Activated naive CD4-positive, alpha-beta T cell treated with anti-CD3 and anti-CD28 coated beads, Interleukin-2, amount 50 U/mL, for 24 hours (primary cell): Measurements from ENCODE around the gene MYBPC3.

Experiments
- H3K27ac Mint-ChIP-seq: one replicate; pipeline ENCODE4 v1.8.0; 2021; ENCODE audit warnings: mild to moderate bottlenecking, mixed read lengths
- H3K27me3 Mint-ChIP-seq: one replicate; pipeline ENCODE4 v1.8.0; 2021; ENCODE audit warnings: mixed read lengths
- H3K36me3 Mint-ChIP-seq: one replicate; pipeline ENCODE4 v1.8.0; 2021; ENCODE audit warnings: mixed read lengths
- H3K4me1 Mint-ChIP-seq: one replicate; pipeline ENCODE4 v1.8.0; 2021; ENCODE audit warnings: mixed read lengths
- H3K4me3 Mint-ChIP-seq: one replicate; pipeline ENCODE4 v1.8.0; 2021; ENCODE audit warnings: mild to moderate bottlenecking, mixed read lengths
- H3K9me3 Mint-ChIP-seq: one replicate; pipeline ENCODE4 v1.8.0; 2021; ENCODE audit warnings: mixed read lengths

The MYBPC3 gene

DNA sequence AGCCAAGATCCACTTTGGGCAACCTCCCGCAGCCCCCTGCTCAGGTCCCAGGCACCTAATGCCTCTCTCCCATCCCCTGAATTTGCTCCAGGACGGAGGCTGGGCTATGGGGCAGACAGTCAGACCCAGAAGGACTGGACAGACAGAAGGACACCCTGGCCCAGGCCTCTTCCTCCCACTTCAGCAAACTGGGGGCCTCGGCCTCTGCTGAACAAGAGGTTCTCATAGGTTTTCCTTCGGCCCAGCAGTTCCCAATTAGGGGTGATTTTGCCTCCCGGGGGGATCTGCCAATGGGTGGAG, 22.2 kb upstream of the MYBPC3 start:
- no peaks in the 10 kb centered on the region for H3K9me3 Mint-ChIP-seq

DNA sequence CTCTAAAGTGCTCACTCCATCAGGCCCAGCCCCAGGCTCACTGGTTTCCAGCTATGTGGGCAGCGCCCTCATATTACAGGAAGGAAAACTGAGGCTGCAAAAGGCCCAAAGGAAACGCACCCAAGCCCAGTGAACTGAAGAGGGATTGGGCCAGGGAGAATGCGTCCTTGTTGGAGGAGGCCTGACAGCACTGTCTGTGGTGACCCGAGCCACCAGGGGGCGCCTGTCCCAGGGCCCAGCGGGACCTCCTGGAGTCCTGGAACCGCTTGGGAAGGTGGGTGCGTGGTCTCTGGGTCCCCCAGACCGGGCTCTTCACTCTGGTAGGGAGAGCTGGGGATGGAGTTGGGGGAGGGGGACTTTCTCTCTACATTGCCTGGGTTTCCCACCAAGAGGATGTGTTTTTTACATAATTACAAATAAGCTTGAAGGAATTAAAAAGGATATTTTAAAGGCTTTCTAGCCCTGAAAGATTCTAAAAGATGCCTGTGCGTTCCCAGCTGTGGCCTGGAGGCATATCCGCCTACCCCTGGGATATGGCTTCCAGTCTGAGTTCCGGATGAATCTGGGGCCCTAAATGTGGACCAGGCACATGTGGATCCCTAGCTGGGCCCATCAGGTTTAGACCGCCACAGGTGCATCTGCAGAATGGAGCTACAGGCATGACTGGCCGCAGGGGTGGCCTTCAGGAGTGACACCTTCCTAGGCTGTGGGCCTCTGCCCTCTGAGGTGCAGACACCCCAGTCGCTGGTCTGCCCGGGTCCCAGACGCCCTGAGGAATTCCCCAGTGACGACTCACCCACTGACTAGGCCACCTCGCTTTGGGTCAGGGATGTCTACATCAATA, 21.6 kb upstream of the MYBPC3 start:
- Mint-ChIP-seq H3K36me3 (no peaks in the 10 kb centered on the region), H3K27me3 (no peaks in the 10 kb centered on the region), H3K4me1 (peaks cover 24% of the 10 kb centered on the region), H3K27ac (no peak overlapping the region), H3K9me3 (no peaks in the 10 kb centered on the region), H3K4me3 (no peak overlapping the region)

More for the DNA sequence above, 22.2 kb upstream of the MYBPC3 start:
- Mint-ChIP-seq H3K36me3 (no peaks in the 10 kb centered on the region), H3K4me3 (no peak overlapping the region), H3K27ac (no peak overlapping the region), H3K27me3 (no peaks in the 10 kb centered on the region), H3K4me1 (peaks cover 18% of the 10 kb centered on the region)

DNA sequence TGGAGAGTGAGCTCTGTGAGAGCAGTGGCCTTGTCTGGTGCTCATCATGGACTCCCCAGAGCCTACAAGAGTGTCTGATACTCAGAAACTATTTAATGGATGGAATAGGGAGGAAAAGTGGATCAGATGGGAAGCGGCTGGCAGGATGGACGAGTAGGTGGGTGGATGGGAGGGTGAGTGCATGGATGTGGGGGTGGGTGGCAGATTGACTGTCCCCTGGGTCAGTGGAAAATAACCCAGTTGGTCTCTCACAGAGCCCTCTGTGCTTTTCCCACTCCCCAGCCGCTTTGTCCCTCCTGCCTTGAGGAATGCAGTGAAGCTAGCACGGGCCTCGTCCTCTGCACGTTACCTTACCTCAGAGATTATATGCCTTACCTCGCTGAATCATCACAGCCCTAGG, 19.9 kb upstream of the MYBPC3 start:
- Mint-ChIP-seq H3K9me3 (no peaks in the 10 kb centered on the region), H3K27me3 (no peaks in the 10 kb centered on the region), H3K27ac (no peak overlapping the region), H3K4me3 (no peak overlapping the region), H3K4me1 (peaks cover 30% of the 10 kb centered on the region), H3K36me3 (no peaks in the 10 kb centered on the region)

- no peaks in the 10 kb centered on the region for H3K36me3 Mint-ChIP-seq
- no peak overlapping the region for H3K4me3 Mint-ChIP-seq
- peaks cover 26% of the 10 kb centered on the region for H3K4me1 Mint-ChIP-seq
- H3K27ac Mint-ChIP-seq, result peak overlapping the region; percentile 82
- no peaks in the 10 kb centered on the region for H3K27me3 Mint-ChIP-seq
- H3K9me3 Mint-ChIP-seq, result no peaks in the 10 kb centered on the region
Observed at GRCh38 chr11:47369676-47370075, 17.2 kb upstream of the MYBPC3 start.

DNA sequence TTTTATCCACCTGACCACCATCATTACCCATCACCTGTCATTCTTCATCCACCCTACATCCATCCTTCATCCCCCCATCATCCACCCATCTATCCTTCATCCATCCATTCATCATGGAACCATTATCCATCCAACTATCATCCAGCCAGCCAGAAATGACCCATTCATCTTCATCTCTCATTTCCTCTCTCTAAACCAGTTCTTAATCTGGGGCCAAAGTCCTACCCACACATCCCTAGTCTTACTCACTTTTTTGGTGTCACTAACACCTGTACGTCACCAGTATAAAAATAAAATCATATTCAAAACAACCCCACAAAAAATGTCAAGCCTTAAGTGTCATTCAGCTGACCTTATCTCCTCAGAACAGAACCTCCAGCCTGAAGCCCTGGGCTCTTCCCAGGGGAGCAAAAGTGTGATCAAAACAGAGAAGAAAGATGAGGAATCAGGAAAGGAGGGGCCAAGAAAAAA, 13.6 kb upstream of the MYBPC3 start:
- Mint-ChIP-seq H3K4me3 (no peak overlapping the region), H3K9me3 (no peaks in the 10 kb centered on the region), H3K36me3 (no peaks in the 10 kb centered on the region), H3K27me3 (no peaks in the 10 kb centered on the region), H3K27ac (no peak overlapping the region), H3K4me1 (peaks cover 26% of the 10 kb centered on the region)

DNA sequence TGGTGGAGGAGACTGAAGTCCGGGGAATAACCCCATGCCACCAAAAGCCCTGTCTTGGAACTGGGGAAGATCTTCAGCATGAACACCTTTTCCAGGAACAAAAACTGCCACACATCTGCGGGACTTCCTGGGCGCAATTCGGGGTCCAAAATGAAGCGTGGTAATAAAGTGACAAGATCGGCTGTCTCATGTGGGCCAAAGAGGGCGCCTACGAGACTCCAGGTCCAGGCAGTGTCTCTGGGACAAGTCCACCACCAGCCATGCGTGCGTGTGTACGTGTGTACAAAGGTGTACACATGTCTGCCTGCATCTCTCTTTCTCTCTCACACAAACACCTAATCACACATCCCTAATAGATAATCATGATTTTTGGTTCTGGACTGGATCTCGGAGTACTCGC, 8.9 kb upstream of the MYBPC3 start:
- no peak overlapping the region for H3K27ac Mint-ChIP-seq
- no peaks in the 10 kb centered on the region for H3K27me3 Mint-ChIP-seq
- H3K4me3 Mint-ChIP-seq, result no peak overlapping the region
- H3K4me1 Mint-ChIP-seq, result peaks cover 18% of the 10 kb centered on the region
- H3K36me3 Mint-ChIP-seq, result no peaks in the 10 kb centered on the region
- H3K9me3 Mint-ChIP-seq, result no peaks in the 10 kb centered on the region

DNA sequence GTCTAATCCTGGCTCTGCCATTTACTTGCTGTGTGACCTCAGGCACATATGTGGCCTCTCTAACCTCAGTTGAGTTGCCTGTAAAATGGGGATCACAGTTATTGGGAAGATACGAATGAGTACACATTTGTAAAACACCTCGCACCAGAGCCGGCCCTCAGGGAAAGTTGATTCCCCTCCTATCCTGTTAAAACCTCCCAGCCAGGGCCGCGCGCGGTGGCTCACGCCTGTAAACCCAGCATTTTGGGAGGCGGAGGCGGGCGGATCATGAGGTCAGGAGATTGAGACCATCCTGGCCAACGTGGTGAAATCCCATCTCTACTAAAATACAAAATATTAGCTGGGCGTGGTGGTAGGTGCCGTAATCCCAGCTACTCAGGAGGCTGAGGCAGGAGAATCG, 7.8 kb upstream of the MYBPC3 start:
- Mint-ChIP-seq H3K4me1 (peaks cover 18% of the 10 kb centered on the region), H3K27me3 (no peaks in the 10 kb centered on the region), H3K4me3 (no peak overlapping the region), H3K27ac (no peak overlapping the region), H3K9me3 (no peaks in the 10 kb centered on the region), H3K36me3 (no peaks in the 10 kb centered on the region)

GRCh38 chr11:47359586-47359985, 7.1 kb upstream of the MYBPC3 start:
- H3K4me1 Mint-ChIP-seq, result peaks cover 18% of the 10 kb centered on the region
- no peaks in the 10 kb centered on the region for H3K36me3 Mint-ChIP-seq
- H3K27me3 Mint-ChIP-seq, result no peaks in the 10 kb centered on the region
- H3K4me3 Mint-ChIP-seq, result no peak overlapping the region
- H3K27ac Mint-ChIP-seq, result peak overlapping the region; percentile 47
- H3K9me3 Mint-ChIP-seq, result no peaks in the 10 kb centered on the region

DNA sequence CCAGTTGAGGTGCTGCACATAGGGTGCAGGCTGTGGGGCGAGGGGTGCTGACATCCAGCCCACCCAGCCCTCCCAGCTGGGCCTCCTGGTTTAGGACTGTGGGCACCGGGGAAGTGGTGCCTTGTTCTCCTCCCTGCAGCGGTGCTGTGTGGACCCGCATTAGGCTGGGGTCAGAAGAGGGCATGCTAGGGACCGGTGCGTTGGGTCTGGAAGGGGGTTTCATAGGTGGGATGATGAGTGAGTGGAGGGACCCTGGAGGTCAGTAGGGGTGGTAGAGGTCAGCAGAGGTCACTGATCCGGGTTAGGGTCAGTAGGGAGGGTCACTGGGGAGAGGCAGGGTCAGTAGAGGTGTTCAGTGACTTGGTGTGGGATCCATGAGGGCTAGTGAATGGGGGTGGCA, 6.7 kb upstream of the MYBPC3 start:
- Mint-ChIP-seq H3K27me3 (no peaks in the 10 kb centered on the region), H3K9me3 (no peaks in the 10 kb centered on the region), H3K36me3 (no peaks in the 10 kb centered on the region), H3K4me1 (peaks cover 18% of the 10 kb centered on the region), H3K4me3 (no peak overlapping the region), H3K27ac (no peak overlapping the region)

DNA sequence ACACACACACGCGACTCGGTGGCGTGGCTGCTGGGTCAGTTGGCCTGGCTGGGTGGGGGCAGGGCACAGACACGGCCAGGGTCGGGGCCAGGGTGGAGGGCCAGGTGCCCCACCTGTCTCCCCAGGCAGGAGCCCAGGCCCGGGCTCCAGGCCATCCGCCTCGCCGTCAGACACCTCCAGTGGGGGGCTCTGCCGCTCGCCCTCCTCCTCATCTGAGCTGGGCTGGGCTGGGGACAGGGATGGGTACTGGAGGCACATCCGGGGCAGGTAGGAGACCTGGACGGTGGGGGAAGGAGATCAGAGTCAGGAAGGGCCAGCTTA, 6.2 kb upstream of the MYBPC3 start:
- H3K36me3 Mint-ChIP-seq, result no peaks in the 10 kb centered on the region
- no peak overlapping the region for H3K4me3 Mint-ChIP-seq
- H3K4me1 Mint-ChIP-seq, result peaks cover 18% of the 10 kb centered on the region
- H3K27me3 Mint-ChIP-seq, result no peaks in the 10 kb centered on the region
- no peak overlapping the region for H3K27ac Mint-ChIP-seq
- no peaks in the 10 kb centered on the region for H3K9me3 Mint-ChIP-seq

GRCh38 chr11:47357985-47358730, 5.7 kb upstream of the MYBPC3 start:
- Mint-ChIP-seq H3K36me3 (no peaks in the 10 kb centered on the region), H3K4me1 (peaks cover 18% of the 10 kb centered on the region), H3K27ac (no peak overlapping the region), H3K4me3 (no peak overlapping the region), H3K9me3 (no peaks in the 10 kb centered on the region), H3K27me3 (no peaks in the 10 kb centered on the region)

DNA sequence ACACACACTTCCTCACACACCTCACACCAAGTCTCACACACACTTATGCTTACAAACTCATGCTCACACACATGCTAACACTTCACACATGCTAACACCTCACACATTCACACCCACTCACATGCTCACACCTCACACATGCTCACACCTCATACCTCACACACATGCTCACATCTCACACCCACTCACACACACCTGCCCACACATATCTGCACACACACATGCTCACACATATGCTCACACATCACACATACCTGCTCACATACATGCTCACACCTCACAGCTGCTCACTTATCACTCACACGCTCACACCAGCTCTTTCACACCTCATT, 4.5 kb upstream of the MYBPC3 start:
- no peaks in the 10 kb centered on the region for H3K27me3 Mint-ChIP-seq
- H3K36me3 Mint-ChIP-seq, result no peaks in the 10 kb centered on the region
- no peaks in the 10 kb centered on the region for H3K9me3 Mint-ChIP-seq
- H3K4me1 Mint-ChIP-seq, result peaks cover 18% of the 10 kb centered on the region
- no peak overlapping the region for H3K4me3 Mint-ChIP-seq
- H3K27ac Mint-ChIP-seq, result no peak overlapping the region

DNA sequence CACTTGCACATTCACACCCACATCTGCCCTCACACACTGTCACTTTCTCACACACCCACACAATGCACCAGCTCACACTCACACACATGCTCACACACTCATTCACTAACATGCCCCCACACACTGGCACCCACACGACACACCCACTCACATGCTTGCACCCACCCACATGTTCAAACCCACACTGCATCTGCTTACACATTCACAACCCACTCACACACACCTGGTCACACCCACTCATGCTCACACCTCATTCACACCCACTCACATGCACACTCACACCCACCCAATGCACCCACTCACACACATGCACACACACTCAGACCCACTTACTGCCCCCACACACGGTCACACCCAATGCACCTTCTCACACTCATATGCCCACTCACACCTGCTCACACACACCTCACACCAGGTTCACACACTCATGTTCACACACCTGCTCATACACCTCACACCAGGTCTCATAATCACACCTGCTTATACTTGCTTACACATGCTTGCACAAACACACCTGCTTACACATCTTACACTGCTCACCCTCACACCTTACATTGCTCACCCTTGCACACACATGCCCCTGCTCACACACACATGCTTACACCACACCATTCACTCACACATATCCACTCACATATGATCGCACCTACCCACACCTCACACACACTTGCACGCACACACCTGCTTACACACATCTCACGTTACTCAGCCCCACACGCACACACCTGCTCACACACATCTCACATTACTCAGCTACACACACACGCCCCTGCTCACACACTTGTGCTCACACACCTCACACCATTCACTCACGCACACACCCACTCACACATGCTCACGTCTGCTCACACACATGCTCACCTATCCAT, 3.9 kb upstream of the MYBPC3 start:
- Mint-ChIP-seq H3K9me3 (no peaks in the 10 kb centered on the region), H3K27ac (no peak overlapping the region), H3K4me3 (no peak overlapping the region), H3K36me3 (no peaks in the 10 kb centered on the region), H3K4me1 (peaks cover 13% of the 10 kb centered on the region), H3K27me3 (no peaks in the 10 kb centered on the region)

DNA sequence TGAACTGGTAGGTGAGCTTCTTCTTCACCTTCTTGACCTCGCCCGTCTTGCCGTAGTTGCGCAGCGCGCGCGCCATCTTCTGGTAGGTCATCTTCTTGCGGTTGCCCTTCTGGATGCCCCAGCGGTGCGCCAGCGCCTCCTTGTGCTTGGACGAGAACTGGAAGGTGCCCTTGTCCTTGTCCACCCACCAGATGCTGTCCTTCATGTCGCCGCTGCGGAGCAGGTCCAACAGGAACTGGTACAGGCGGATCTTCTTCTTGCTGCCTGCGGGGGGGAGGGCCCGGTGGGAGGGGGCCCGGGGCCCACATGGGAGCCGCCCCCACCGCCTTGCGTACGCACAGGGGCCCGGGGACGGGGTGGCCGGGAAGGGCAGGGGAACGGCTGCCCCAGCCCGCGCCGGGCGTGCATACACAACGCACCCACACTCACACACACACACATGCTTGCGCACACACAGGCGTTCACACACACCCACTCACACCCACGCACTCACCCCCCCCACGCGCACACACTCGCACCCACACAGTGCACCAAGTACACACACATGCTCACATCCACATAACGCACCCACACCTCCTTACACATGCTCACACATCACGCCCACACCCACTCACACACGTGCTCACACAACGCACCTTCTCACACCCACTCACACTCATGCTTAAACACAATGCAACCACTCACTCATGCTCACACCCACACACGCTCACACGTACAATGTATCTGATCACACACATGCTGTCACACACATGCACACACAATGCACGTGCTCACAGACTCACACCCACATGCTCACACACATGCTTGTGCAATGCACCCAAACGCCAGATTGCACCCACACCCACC, 3.0 kb upstream of the MYBPC3 start:
- Mint-ChIP-seq H3K27me3 (no peaks in the 10 kb centered on the region), H3K36me3 (no peaks in the 10 kb centered on the region), H3K9me3 (no peaks in the 10 kb centered on the region), H3K27ac (no peak overlapping the region), H3K4me3 (no peak overlapping the region), H3K4me1 (peaks cover 8% of the 10 kb centered on the region)

GRCh38 chr11:47354913-47355282, 2.4 kb upstream of the MYBPC3 start:
- H3K4me3 Mint-ChIP-seq, result no peak overlapping the region
- H3K9me3 Mint-ChIP-seq, result no peaks in the 10 kb centered on the region
- no peaks in the 10 kb centered on the region for H3K27me3 Mint-ChIP-seq
- H3K27ac Mint-ChIP-seq, result no peak overlapping the region
- H3K4me1 Mint-ChIP-seq, result peaks cover 8% of the 10 kb centered on the region
- no peaks in the 10 kb centered on the region for H3K36me3 Mint-ChIP-seq
